ENCODE measurements around the gene GPR146.
"Not testable (repeated sequence)": the region's sequence is repeated elsewhere in the genome, so short reads cannot be mapped to it uniquely, and the experiment has no call there.

GPR146 gene

GRCh38 chr7:1044189-1045068 lies at the start of gene GPR146:
Gene GPR146, plus strand, starts transcription at chr7:1044546. Its CDS starts 12,970 bp downstream, at chr7:1057516.
- DNase-seq, result peak; percentile 92

GRCh38 chr7:994592-995308 lies 49.6 kb upstream of the GPR146 start:
- no peak for DNase-seq

GRCh38 chr7:995571-995970 lies 48.8 kb upstream of the GPR146 start:
- DNase-seq, result no peak

- no peak for DNase-seq
Measured at GRCh38 chr7:996079-996872, 48.1 kb upstream of the GPR146 start.

- DNase-seq, result no peak
Measured at GRCh38 chr7:997404-998395, 46.6 kb upstream of the GPR146 start.

- no peak for DNase-seq
Measured at GRCh38 chr7:999149-999879, 45.0 kb upstream of the GPR146 start.

- no peak for DNase-seq
Measured at GRCh38 chr7:999941-1000935, 44.1 kb upstream of the GPR146 start.

- DNase-seq, result not testable (repeated sequence)
Measured at GRCh38 chr7:1001069-1001770, 43.1 kb upstream of the GPR146 start.

GRCh38 chr7:1002026-1002425 lies 42.3 kb upstream of the GPR146 start:
- DNase-seq, result not testable (repeated sequence)

GRCh38 chr7:1002445-1002844 lies 41.9 kb upstream of the GPR146 start:
- DNase-seq, result not testable (repeated sequence)

- no peak for DNase-seq
Measured at GRCh38 chr7:1004018-1004852, 40.1 kb upstream of the GPR146 start.

- no peak for DNase-seq
Measured at GRCh38 chr7:1005303-1005702, 39.0 kb upstream of the GPR146 start.

- no peak for DNase-seq
Measured at GRCh38 chr7:1007901-1008300, 36.4 kb upstream of the GPR146 start.

GRCh38 chr7:1008733-1009363 lies 35.5 kb upstream of the GPR146 start:
- no peak for DNase-seq

GRCh38 chr7:1009747-1010146 lies 34.6 kb upstream of the GPR146 start:
- DNase-seq, result no peak

GRCh38 chr7:1010226-1010625 lies 34.1 kb upstream of the GPR146 start:
- DNase-seq, result no peak

GRCh38 chr7:1011297-1012003 lies 32.9 kb upstream of the GPR146 start:
- DNase-seq, result no peak

Data from activated CD4-positive, alpha-beta T cell treated with anti-CD3 and anti-CD28 coated beads for 4 hours (primary cell).